SK-N-MC (cell line): ENCODE data around the gene SYNPO2.

Source experiments
- EZH2 ChIP-seq: fragments of 200-600 bp; sonication (generic); IDR thresholded peaks from one replicate; pipeline ENCODE4 v1.6.1; 2017; ENCODE audit warnings: antibody characterized with exemption
- POLR2AphosphoS5 ChIP-seq: IDR thresholded peaks from 2 replicates; pipeline ENCODE4 v1.6.1; 2012; ENCODE audit warnings: mild to moderate bottlenecking, low read depth, low read length, borderline replicate concordance

DNA sequence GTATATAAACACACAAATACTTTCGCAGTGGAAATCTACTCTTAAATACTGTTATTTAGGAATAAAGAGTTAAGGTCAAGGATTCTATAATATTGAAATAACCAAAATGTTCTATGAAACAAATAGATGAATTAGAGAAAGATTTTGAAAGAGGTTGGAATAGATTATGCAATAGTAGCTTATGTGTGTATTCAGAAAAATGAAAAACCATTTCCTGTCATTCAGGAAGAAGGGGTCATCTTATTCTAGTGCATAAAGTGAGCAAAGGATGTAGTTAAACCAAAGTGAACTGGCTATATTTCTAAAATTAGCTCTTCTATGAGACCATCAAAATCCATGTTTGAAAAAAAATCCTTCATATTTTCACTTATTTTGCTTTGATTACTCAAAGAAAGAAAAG, 217.0 kb downstream of the SYNPO2 start:
- TF ChIP-seq EZH2 (no peak), POLR2AphosphoS5 (no peak)
